ENCODE measurements around the gene SPINK4.

- TF ChIP-seq EZH2 (IDR thresholded peaks at IDR 0.05; ENCODE audit: low read length), result no peak
- no peak for TF ChIP-seq CTCF (optimal IDR thresholded peaks at IDR 0.05 in 1 of 3, IDR thresholded peaks at IDR 0.05 in 1 of 3, conservative IDR thresholded peaks at IDR 0.05 in 1 of 3; ENCODE audit: extremely low read depth in 1 of 3, insufficient read depth in 2 of 3, low read length in 3 of 3)
Measured at GRCh38 chr9:33231623-33231942, 8.4 kb upstream of the SPINK4 start.
